Measurements from ENCODE around the gene GALNT5.

The GALNT5 gene

DNA sequence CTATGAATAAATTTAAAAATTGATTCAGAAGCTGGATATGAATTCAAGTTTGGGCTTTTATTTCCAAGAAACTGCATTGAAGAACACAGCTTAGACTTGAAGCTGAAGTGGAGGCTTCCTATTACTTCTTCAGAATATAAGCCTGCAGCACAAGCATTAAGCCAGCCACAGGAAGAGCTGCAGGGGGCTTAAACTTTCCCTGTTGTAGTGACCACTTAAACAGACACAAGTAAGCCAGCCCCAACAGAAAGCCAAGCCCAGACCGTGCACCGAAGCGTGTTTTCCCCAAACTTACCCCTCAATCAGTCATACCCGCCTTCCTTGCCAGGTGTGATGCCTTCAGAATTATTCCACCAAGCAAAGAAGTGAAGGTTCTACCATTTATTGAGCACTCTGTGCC, 39.5 kb downstream of the GALNT5 start:
- DNase-seq: no peak

DNA sequence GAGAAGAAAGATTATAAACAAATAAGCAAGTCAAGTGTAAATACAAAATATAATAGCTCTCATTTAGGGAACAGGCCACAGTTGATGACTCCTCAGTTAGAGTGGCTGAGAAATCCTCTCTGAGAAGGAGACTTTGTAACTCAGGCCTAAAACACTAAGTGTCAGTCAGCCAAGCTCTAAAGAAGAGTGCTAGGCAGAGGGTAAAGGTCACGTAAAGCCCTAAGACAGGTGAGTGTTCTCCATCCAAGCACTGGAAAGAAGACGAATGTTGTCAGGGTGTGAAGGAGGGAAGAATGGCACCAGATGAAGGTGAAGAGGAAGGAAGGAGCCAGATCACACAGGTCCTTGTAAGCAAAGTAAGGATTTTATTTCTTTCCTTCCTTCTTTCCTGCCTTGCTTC, 43.8 kb downstream of the GALNT5 start:
- DNase-seq: no peak

DNA sequence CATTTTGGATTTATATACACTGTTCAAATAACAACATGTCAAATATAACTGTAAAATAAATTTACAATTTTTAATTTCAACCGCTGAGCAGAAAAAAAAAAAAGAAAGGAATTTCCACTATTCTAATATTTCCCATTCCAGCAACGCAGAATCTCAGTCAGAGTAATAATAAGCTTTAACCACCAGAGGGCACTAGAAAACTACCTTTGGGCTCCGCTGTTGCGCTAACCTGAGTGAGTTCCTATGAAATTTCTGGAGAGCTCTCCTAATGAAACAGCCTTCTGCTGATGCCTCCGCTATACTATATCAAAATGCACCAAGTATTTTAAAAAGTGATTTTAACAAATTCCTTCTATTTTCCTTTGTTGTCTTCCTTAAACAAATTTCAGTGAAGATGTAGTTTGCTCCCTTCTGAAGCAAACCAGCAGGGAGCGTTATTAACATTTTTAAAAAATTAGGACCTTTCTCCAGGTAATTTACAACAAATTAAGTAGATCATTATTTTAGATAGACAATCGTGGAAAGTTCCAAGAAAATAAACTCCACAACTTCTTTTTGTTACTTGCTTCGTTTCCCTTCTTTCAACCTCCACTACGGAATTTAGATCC, 45.1 kb downstream of the GALNT5 start:
- peak in 1 of 2 experiments; percentile 20 for DNase-seq

DNA sequence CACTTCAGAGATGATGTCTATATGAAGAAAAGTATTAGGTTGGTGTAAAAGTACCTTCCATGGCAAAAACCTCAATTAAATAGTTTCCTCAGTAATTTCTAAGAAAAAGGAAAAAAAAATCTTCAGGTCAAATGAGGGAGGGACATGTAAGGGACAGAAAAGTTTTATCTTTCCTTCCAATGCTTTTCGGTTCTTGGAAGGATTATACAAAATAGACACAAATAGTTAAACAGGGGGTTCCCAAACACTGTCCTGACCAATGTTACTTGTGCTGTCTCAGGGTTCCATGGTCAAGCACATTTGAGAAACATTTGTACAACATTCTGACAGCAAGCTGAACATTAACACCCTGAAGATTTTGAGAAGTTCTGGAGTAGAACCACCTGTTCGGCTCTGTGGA, 46.1 kb downstream of the GALNT5 start:
- no peak for DNase-seq

DNA sequence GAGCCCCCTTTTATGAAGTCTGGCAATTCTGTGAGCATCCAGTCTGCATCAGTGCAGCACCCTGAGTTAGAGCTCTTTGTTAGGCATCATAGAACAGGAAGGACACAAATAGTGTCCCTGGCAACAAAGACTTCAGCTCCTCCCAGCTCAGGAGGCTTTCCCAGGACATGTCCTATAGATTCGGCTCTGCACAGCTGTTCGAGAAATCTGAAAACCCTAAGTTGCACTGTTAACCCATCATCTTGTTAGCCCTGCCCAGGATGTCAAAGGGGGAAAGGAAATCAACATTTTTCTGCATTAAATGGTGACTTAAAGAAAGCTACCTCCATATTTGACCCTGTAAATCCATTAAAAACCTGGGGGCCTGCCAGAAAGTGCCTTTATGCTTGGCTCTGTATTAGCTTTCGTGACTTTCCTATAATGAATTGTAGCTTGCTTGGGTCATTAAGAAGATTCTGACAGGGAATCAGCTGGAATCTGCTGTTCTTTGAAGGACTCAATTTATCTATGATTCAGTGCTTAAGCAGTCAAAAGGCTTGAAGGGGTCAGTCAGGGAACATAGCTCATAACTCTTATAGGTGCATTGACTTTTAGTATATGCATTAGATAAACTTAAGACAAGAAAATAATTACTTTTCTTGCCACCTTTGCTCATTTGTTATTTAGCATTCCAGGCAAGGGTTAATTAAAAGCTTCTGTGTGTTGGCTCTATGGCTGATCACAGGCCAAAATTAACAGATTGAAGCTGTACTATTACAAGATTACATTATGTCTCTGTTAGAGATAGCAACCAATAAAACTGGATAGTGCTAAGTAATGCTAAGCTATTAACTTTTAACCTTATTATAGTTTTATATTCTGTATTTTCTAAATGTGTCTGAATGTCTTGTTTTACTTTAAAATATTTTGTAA, 47.6 kb downstream of the GALNT5 start:
- DNase-seq: no peak

DNA sequence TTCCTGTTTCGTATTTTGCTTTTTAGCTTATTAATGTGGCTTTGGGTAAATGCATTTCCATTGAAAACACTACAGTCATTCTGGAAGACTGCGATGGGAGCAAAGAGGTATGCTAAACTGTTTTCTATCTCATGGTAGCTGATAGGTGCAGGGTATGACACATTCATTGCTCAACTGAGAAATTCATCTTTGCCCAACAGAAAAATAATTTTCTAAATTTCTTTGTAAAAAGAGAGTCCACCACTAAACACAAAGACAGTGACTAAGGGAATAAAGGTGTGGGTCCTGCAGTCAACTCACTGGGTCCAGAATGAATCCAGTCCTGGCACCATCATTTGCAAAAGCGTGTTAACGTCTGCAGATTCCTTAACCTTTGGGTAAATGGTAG, 48.2 kb downstream of the GALNT5 start:
- DNase-seq: no peak

DNA sequence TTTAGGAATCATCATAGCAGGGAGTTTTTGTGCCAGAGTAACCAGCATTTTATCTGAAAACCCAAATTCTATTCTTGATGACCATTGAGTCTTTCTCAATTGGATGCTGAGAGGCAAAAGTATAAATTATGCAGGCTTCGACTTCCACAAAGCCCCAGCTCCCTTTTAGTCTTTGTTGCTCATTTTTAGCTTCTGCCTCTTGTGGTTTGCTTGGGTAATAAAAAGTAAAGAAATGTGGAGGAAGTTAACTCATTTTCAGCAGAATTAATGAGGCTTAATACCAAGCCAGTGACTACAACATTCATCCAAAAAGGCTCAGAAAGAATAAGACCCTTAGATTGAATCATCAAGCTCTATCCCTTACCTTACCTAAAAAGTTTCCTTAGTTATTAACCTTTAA, 49.5 kb downstream of the GALNT5 start:
- DNase-seq: no peak

DNA sequence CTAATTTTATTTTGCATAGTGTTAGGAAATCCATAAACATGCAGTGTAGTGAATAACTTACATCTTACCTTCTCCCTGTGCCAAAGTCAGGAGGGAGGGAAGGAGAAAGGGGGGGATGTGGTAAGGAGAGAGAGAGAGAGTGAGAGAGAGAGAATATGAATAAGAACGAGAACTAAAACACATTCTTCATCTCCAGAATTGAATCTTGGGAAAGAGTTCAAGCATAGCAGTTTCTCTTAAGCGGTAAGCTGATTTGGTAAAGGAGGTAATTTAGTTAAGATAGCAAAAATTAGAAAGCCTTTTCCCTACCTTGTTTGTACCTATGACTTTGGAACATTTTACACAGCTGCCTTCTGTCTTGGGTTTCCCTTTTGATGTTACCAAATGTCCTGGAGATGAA, 52.4 kb downstream of the GALNT5 start:
- no peak for DNase-seq

DNA sequence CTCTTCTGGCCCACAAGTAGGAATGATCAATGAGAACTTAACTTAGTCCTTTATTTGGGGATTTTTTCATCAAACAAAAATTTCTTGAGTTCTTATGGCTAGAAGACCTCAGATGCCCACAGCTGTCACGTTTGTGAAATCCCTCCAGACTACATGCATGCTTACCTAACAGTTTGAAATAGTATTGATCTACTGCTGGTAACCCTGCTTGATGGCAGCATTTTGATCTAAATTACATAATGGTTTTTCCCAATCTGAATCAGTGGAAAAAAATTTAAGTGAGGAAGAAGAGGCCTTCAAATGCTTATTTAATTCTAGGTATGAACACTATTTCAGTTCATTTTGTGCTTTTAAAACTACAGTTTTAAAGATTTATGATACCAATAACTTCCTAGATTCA, 54.2 kb downstream of the GALNT5 start:
- DNase-seq: no peak

DNA sequence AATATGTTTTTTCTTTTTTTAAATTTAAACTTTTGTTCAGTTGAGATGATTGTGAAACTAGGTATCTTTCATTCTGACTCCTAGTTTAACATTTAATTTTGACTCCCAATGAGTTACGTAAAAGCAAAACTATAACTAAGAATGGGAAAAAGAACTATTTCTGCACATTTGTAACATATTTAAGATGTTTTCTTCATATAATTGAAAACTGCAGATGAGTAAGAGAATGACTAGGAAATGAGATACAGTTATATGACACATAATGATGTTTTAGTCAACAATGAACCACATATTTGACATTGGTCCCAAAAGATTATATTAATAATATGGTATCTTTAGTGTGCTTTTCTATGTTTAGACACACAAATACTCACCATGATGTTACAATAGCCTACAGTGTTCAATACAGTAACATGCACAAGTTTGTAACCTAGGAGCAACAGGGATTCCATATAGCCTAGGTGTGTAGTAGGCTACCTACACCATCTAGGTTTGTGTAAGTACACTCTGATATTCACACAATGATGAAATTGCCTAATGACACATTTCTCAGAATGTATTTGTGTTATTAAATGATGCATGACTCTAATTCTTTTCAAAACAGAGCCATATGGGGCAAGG, 55.5 kb downstream of the GALNT5 start:
- no peak for DNase-seq

DNA sequence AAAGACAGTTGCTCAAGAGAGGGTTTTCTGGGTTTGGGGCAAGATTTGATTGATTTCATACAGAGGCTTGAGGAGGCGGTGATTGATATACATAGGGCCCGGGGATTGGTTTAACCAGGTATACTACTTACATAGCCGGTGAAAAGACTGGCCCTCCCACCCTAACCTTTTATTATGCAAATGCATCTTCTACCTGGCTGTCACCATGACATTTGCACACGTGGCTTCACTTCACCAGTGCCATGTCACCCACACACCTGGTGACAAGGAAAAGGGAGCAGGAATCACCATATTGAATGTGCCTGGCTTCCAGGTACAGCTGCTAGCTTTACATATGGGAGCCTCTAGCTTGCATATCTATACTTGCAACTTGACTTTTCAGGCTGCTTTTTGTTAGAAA, 58.4 kb downstream of the GALNT5 start:
- DNase-seq: no peak

DNA sequence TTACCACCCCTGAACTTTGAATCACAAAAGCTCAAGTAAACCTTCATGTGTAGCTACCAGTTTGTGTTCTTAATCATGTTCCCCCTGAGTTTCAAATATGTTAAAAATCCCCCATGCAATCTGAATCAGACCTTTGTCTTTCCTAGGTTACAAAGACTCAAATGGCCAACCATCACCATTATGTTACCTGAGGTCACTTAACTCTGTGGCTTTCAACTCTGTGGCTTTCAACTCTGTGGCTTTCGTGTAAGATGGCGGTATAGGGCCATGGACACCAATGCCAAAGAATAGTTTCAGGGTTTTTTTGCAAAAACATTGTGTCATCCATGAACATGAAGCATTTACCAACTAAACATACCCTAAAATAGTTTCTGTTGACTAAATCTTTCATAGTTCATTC, 61.4 kb downstream of the GALNT5 start:
- DNase-seq: no peak

DNA sequence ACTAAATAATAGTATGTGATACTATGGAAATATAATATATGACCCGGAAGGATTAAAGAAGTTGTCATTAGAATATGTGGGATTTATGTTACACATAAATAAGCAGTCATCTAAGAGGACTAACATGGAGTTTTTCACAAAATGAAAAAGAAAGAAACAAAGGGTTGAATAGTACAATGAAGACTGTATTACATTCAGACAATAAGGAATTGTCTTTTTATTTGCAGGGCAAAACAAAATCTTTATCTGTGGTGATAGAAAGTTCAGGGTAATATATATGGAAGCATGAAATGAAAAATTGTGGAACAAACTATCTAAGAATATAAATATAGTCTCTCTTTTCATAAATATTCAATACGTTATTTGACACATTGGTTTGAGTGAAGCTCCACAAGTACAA, 62.3 kb downstream of the GALNT5 start:
- no peak for DNase-seq

DNA sequence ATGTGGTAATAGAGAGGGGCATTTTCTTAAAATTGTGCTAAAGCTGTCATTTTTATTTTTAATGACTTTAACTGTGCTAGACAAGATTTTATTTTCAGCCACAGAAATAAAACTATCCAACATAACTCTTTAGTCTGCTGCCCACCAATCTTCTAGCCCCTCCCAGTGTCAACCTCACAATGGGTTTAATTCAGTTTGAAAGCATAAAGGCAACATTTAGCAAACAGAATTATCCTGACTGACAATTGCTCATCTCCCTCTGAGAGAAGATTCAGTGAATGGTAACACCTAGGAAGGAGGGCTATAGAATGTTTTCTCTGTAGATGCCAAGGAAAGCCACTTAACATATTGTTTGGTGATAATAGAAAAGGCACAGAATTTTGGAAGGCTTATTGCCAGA, 62.9 kb downstream of the GALNT5 start:
- no peak for DNase-seq

DNA sequence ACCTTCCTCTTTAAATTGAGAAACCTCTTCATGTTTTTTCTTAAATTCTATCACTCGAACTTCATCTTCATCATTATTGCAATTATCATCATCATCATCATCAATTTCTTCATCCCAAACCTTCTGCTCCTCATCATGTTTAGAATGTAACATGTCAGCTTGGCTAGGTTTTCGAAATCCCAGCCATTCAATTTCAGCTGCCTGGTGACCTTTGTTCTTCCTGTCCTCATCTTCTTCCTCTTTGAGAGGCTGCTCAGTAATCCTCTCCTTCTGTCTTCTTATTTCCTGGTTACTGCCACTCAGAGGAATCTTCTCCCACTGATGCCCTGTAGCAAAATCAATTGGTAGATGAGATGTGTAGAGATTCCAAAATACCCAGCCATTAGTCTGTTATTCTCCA, 64.0 kb downstream of the GALNT5 start:
- DNase-seq: no peak

DNA sequence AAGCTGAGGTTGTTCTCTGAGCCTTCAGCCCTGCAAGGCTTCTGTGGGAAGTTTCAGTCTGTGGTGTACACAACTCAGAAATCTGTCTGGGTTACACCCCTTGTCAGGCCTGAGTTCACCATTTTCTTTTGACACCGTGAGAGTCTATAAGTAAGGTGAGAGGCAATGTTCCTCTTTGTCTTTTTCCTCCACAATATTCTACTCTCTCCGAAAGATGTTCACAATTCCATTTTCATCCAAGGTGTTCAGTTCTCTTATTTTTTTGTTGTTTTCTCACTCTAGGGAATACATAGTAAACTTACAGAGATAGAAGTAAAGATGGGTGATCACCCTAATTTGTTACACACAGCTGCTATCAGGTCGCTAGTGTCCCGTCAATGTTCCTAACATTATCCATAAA, 64.9 kb downstream of the GALNT5 start:
- no peak for DNase-seq

DNA sequence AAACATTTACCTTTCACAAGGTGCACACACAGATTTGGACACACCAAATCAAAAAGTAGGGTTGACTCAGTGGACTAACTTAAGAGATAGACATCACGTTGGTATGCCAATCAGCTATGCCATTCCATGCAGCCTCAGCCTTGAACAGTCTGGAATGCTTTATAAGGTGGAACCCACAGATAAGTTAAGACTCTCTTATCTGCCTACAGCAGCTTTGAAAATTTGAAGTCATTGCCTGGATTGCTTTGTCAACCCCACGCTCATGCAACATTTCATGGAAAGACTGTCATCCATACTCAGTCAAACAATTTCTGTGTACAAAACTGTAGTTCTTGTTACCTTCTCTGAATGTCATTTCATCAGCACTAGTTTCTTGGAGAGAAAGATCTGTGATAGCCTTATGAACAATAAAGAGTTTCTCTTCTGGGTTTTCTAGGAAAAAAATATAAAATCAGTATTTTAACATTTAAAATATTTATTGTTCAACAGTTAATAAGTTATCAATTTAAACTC, 66.9 kb downstream of the GALNT5 start:
- no peak for DNase-seq

DNA sequence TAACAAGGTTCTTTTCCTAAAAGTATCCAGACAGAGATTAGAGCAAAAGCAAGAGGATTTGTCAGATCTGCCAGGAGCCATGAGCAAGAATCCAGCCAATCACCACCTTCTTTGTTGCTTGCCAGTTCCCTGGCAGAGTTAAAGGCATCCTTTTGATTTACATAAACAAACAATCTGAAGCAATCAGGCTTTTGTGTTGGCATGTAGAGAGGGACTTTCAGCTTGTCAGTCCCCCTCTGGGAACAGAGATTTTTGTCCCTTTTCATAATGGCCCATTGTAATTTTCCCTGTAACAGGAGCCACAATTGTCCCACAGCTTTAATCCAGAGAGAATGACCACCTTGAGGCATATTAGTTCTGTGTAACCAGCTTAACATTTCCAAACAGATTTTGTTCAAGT, 68.3 kb downstream of the GALNT5 start, which contains the start of gene ERMN:
ERMN (minus strand) TSS at position 39 of the 400 bp plus-strand sequence. CDS start 182 bp downstream, outside the sequence.
- no peak for DNase-seq

DNA sequence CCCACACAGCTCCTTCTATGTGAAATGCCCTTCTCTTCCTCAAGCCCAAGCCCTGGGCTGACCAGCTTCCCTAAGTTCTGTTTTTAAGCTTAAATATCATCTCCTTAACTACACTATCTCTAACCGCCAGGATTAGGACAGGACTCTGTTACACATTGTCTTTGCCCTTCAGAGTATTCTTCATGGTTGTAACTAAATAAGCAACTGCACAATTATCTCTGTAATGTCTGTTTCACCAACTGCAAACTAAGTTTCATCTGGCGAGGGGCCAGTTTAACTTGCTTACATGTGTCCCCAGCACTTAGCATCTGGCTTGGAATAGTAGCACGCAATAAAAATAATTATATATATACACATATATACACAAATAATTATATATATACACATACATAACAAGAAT, 69.2 kb downstream of the GALNT5 start:
- DNase-seq: no peak

DNA sequence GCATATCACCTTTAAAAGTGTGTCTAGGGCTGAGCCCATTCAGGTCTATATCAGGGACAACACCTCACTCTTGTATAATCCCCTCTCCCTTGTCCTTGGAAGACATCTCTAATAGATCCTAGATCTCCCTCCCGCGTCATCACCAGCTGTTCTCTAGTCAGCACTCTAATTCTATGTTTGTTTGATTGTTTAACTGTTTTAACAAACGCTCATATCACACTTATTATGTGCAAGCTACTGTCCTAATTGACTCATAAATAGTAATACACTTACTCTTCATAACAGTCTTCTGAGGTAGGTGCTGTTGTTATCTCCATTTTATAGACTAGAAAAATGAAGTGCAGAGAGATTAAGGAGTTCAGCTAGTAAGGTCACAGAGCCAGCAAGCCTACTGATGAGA, 69.7 kb downstream of the GALNT5 start:
- no peak for DNase-seq

DNA sequence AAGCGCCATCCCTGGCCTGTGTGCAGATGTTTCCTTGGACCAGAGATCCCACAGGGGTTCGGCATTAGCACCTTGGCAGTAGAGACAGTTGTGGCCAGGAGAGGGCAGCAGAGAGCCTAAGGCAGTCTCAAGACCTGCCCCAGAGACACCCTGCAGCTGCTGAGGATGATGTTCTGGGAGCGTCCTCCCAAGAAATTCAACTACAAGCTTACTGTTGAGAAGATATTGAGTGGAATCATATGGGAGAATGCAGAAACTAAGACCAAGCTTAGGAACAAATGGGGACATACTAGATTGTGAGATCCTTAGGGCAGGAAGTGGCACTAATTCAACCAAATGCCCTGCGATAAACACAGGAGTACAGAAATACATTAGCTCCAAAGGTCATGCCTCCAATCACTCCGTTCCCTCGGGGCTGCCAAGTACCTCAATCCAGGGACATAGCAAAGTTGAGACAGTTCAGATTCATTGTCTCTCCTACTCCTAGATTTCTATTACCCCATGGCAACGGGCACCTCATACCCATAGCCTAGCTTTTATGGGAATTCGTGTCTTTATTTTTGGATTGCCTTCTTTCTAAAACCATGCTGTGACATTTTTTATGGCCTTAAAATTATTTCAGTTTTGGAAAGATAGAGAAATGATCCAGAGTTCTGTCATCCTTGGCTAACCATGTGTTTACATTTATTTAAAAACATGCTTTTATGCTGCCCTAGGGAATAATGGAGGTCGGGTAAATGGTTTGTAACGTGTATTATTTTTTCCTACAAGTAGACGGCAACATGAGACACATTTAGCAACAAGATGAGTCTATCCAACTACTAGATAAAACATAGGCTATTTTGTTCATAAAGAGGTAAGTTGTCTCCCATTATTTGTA, 70.4 kb downstream of the GALNT5 start:
- DNase-seq: peak; percentile 94 to 96

DNA sequence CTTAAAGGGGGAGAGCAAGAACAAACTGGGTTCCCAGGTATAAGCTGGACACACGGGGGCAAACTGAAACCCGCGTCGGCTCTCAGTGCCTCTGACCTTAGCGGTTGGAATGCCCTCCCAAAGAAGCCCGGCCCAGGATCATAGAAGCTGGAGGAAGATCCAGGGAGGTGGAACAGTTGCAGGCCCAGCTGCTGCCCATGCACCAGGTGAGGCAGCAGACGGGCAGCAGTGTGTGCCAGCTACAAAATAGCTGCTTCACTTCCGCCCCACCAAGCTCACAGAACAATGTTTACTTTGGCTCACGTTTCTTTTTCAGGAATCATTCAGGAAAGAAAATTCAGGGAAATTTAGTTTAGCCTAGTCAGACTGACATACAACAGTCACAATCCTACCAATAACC, 72.0 kb downstream of the GALNT5 start:
- DNase-seq: no peak
